Stimulated activated CD8-positive, alpha-beta memory T cell treated with anti-CD3 and anti-CD28 coated beads, Interleukin-4, amount 100 ng/mL, for 1 hour (primary cell): Measurements from ENCODE around the gene SFT2D2.
"Not testable (repeated sequence)": the region's sequence is repeated elsewhere in the genome, so short reads cannot be mapped to it uniquely, and the experiment has no call there.

Experiments
- DNase-seq, 2 donors: peaks; one replicate each; pipeline ENCODE4 v3.0.0-alpha.2; 2020; ENCODE audit warnings: low read depth in 2 of 2, low spot score in 1 of 2

Gene SFT2D2

GRCh38 chr1:168225476-168226190 is at the start of gene SFT2D2:
Gene SFT2D2, plus strand, starts transcription at chr1:168226004. Its CDS starts 76 bp downstream, at chr1:168226080.
- peak; percentile 33 to 57 for DNase-seq

- no peak for DNase-seq
Observed at GRCh38 chr1:168178227-168178637, 47.6 kb upstream of the SFT2D2 start.

GRCh38 chr1:168178638-168179437 is 47.0 kb upstream of the SFT2D2 start, which contains the start of gene TIPRL:
Gene TIPRL, plus strand, starts transcription at chr1:168178962. Its CDS starts 116 bp downstream, at chr1:168179078.
- peak; percentile 75 to 86 for DNase-seq

GRCh38 chr1:168179438-168180147 is 46.2 kb upstream of the SFT2D2 start:
- no peak for DNase-seq

- no peak for DNase-seq
Observed at GRCh38 chr1:168180148-168180524, 45.7 kb upstream of the SFT2D2 start.

GRCh38 chr1:168181063-168181720 is 44.6 kb upstream of the SFT2D2 start:
- not testable (repeated sequence) for DNase-seq

GRCh38 chr1:168187177-168187576 is 38.6 kb upstream of the SFT2D2 start:
- DNase-seq, result no peak

- DNase-seq, result no peak
Observed at GRCh38 chr1:168190403-168190802, 35.4 kb upstream of the SFT2D2 start.

GRCh38 chr1:168195199-168196135 is 30.3 kb upstream of the SFT2D2 start:
- no peak for DNase-seq

- no peak for DNase-seq
Observed at GRCh38 chr1:168199056-168199455, 26.7 kb upstream of the SFT2D2 start.

GRCh38 chr1:168202941-168203654 is 22.7 kb upstream of the SFT2D2 start:
- DNase-seq, result no peak

GRCh38 chr1:168206111-168206510 is 19.7 kb upstream of the SFT2D2 start:
- DNase-seq, result no peak

GRCh38 chr1:168207673-168208072 is 18.1 kb upstream of the SFT2D2 start:
- not testable (repeated sequence) for DNase-seq

- no peak for DNase-seq
Observed at GRCh38 chr1:168210312-168210711, 15.5 kb upstream of the SFT2D2 start.

GRCh38 chr1:168213349-168213748 is 12.5 kb upstream of the SFT2D2 start:
- no peak for DNase-seq

GRCh38 chr1:168216171-168216570 is 9.6 kb upstream of the SFT2D2 start:
- no peak for DNase-seq

- DNase-seq, result no peak
Observed at GRCh38 chr1:168217664-168218063, 8.1 kb upstream of the SFT2D2 start.

GRCh38 chr1:168218658-168219057 is 7.1 kb upstream of the SFT2D2 start:
- DNase-seq, result no peak

- DNase-seq, result no peak
Observed at GRCh38 chr1:168220470-168220871, 5.3 kb upstream of the SFT2D2 start.
